COLO668 (cell line): ENCODE results near the gene PREX1.
A peak's percentile ranks its signal among the peaks of the same experiment; 100 is the strongest.

Source experiments
- DNase-seq: peaks from one replicate; lab custom pipeline; 2025; ENCODE audit not compliant: unreplicated experiment; lab: John Stamatoyannopoulos, UW

PREX1 gene

GRCh38 chr20:48667889-48668413, 159.8 kb downstream of the PREX1 start:
- DNase-seq = no peak

DNA sequence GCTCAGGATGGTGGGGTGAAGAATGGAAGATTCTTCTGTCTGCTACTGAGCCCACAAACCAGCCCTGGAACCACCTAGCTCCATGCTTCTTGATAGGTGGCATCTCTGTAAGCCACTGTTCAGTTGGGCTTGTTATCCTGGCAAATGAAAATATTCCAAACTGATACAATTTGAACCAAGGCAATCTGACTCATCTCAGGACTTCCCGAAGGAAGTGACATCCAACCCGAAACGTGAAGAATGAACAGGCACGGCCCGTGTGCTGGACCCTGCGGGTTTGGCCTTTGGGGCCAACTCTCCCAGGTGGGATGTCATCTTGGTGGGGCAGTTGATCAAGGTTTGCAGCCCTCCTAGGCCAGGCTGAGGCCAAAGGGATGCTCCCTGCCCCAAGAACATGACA, 160.3 kb downstream of the PREX1 start:
- DNase-seq = no peak

- no peak for DNase-seq
Observed at GRCh38 chr20:48665785-48666184, 162.0 kb downstream of the PREX1 start.

DNA sequence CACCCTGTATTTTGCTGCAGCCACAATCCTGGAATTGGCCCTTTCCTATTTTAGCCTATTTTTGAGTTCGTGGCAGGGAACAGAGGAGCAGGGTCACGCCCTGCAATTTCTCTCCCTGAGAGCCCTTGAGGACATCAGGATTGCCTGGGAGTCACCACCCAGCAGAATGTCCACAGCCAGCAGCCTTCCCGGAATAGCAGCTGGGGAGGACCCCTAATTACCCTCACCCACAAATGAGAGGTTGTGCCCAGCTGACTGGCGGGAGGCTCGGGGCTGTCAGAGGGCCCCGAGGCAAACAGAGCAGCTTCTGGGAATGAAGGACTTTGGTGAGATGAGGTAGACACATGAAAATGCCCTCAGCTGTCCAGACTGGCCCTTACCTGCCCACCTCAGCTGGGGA, 165.1 kb downstream of the PREX1 start:
- no peak for DNase-seq

GRCh38 chr20:48661575-48662455, 166.0 kb downstream of the PREX1 start:
- no peak for DNase-seq

GRCh38 chr20:48660788-48661187, 167.0 kb downstream of the PREX1 start:
- no peak for DNase-seq

- no peak for DNase-seq
Observed at GRCh38 chr20:48659858-48660257, 167.9 kb downstream of the PREX1 start.

- DNase-seq = no peak
Observed at GRCh38 chr20:48658505-48658904, 169.3 kb downstream of the PREX1 start.

- DNase-seq = no peak
Observed at GRCh38 chr20:48658198-48658476, 169.7 kb downstream of the PREX1 start.

DNA sequence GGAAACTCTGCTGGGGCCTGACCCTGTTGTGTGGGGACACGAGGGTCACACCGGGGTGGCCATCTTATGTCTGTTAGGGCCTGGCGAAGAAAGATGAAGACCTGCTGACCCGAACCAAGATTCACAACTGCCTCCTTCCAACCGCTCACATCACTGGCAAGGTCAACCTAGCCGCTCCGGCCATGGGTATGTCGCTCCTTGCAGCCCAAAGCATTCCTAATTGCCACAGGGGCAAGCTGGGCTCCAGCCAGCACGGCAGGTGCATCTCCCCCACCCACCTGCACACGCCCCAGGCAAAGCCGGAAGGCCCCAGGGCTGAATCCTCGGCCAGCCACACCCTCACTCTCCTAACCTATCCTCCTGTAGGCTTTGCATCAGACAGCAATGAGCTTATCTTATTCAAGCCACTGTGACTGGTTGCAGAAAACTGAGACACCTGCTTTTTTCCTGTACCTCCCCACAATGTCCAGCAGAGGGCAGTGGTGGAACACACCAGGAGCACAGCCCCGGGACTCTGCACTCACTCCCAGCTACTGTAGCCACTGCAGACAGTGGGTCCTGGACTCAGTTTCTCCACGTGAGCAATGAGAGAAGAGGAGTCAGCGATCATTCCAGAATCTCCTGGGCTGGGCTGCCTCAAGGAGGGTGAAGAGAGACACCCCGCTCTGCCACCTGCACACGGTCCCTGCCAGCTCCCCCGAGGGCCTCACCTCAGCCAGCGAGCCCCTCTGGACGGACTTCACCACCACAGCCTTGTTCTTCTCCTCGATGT, 170.2 kb downstream of the PREX1 start:
- DNase-seq = peak; percentile 55

- peak; percentile 47 for DNase-seq
Observed at GRCh38 chr20:48656661-48657211, 171.1 kb downstream of the PREX1 start.

GRCh38 chr20:48656137-48656536, 171.7 kb downstream of the PREX1 start:
- no peak for DNase-seq

DNA sequence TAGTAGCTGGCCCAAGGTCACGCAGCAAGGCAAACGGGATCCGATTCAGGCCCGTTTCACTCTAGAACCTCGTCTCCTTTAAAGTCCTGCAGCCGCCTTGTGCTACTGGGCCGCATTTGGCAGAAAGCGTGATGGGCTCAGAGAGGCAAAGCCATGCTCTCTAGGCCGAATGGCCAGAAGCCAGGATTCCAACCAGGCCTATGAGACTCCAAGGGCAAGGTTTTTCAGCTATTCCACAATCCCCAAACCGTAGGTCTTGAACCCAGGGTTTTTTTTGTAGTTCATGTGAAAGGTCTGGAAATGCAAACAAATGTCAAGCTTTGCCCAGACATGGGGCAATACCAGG, 174.1 kb downstream of the PREX1 start:
- no peak for DNase-seq

- no peak for DNase-seq
Observed at GRCh38 chr20:48652961-48653705, 174.7 kb downstream of the PREX1 start.

DNA sequence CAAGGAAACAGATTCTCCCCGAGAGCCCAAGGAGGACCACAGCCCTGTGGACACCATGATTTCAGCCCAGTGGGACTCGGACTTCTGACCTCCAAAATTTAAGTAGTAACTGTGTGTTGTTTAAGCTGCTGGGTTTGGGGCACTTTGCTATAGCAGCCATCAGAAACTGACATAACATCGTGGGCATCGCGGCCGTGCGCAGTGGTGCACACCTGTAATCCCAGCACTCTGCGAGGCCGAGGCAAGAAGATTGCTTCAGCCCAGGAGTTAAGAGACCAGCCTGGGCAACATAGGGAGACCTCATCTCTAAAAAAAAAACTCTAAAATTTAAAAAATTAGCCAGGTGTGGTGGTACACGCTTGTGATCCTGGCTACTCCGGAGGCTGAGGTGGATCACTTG, 175.8 kb downstream of the PREX1 start:
- DNase-seq = no peak

DNA sequence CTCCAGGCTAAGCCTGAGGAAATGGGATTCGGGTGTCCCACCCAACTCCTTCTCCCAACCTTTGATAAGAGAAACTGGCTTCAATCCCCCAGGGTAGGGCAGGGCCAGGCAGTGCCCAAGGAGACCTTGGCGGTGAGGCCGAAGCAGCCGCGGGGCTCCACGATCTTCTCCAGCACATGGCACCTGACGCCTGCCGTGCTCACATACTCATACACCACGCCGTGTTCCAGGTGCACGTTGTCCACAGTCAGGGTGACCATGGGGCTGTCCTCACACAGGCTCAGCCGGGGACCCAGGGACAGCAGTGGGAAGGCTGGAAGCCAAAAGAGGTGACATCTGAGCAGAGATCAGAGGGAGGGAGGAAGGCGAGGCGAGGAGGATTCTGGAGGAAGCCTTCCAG, 176.5 kb downstream of the PREX1 start:
- no peak for DNase-seq

- DNase-seq = no peak
Observed at GRCh38 chr20:48649868-48650267, 177.9 kb downstream of the PREX1 start.

GRCh38 chr20:48649104-48649626, 178.6 kb downstream of the PREX1 start:
- no peak for DNase-seq

DNA sequence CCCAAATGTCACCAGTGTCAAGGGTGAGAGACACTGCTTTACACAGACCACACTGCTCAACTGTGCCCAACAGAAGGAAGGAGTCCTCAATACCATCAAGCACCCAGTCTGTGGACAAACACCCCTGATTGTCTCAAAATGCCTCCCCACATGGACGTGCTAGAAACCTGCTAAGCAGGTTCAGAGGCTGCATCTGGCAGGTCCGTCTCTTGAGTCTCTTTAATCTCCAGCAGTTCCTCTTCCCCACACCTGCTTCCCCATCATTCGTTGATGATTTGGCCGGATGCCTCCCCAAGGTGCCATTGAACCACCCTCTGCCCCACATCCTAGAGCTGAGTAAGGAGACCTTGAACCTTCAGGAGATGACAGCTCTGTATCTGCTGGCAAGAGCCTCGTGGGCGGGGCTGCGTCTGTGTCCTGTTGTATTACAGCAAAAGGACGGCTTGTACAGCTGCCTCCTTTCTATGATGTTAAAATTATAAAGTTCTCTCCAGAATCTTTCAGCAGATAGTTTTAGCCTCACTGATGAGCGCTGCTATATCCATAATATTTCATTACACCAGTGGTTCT, 179.2 kb downstream of the PREX1 start:
- no peak for DNase-seq

DNA sequence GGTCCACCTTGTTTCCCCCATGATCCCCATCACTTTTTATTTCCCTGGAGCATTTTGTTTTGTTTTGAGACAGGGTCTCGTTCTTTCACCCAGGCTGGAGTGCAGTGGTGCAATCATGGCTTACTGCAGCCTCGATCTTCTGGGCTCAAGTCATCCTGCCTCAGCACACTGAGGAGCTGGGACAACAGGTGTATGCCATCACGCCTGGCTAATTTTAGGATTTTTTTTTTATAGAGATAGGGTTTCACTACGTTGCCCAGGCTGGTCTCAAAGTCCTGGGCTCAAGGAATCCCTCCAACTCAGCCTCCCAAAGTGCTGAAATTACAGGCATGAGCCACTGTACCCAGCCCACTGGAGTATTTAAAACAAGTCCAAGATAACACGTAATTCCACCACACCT, 179.9 kb downstream of the PREX1 start:
- DNase-seq = no peak

DNA sequence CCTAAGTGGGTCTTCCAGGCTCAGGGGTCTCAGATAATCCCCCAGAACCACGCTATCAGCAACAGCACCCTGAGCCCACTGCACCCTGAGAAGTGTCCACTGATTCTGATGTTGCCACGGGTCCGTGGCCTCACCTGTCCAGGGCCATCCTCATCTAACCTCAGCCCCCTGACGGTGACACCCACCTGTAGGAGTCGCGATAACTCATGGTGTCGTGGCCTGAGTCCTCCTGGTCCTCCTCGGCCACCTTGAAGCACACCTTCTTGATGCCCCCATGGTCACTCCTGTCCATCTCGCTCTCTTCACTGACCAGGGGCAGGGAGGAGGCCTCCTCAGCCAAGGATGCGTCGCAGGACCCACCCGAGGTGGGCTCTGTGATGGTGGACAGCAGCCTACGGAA, 182.1 kb downstream of the PREX1 start:
- DNase-seq = no peak
